Endothelial cell of umbilical vein (primary cell): ENCODE results near the gene VIPR2. TPM values are rescaled to one million over a fixed set of nuclear protein-coding genes. Genes with fewer than 3 reads are reported as not detected.

Source experiments
- BruUV-seq: library from RNA; stranded (reverse); fragments of 400-500 nt; replicated peaks from 2 replicates; lab custom pipeline; 2021; lab: Mats Ljungman, UMichigan
- CTCF ChIA-PET: fragments of 300-600, 350-600 bp; sonication (Branson Sonifier 250); formaldehyde crosslinking; loops from one replicate; lab custom pipeline; 2021; ENCODE audit warnings: antibody characterized with exemption, inconsistent platforms; lab: Charles Lee
- POLR2A ChIA-PET: fragments of 300-600, 350-600 bp; sonication (Branson Sonifier 250); formaldehyde crosslinking; loops from one replicate; lab custom pipeline; 2021; ENCODE audit warnings: antibody characterized with exemption, inconsistent platforms; lab: Charles Lee
- DNase-seq: peaks from one replicate; pipeline ENCODE4 v3.0.0-alpha.2; 2011; ENCODE audit warnings: low read depth, low spot score
- FAIRE-seq: peaks from 2 replicates; lab custom pipeline; 2011; peaks lifted over from hg19 to GRCh38; lab: Jason Lieb, UNC
- H2AFZ ChIP-seq: 2 replicates; pipeline ENCODE4 v1.6.0; 2012; ENCODE audit warnings: low read depth, low read length, control low read depth, inconsistent platforms
- H3K27ac ChIP-seq: 2 replicates; pipeline ENCODE4 v1.5.1; 2011; ENCODE audit warnings: low read depth, mild to moderate bottlenecking, control low read depth, low read length, moderate library complexity; ENCODE audit not compliant: insufficient read depth
- H3K27me3 ChIP-seq, 2 experiments: 2 replicates each; pipeline versions ENCODE4 v1.6.0 to v1.6.1; 2011; ENCODE audit warnings: low read length in 2 of 2, mixed read lengths in 1 of 2; ENCODE audit not compliant: control insufficient read depth in 2 of 2, insufficient read depth in 2 of 2
- H3K36me3 ChIP-seq, 2 experiments: 2 replicates in 1 of 2; 3 replicates in 1 of 2; pipeline ENCODE4 v1.5.1; 2011; ENCODE audit warnings: low read length in 2 of 2, mild to moderate bottlenecking in 1 of 2, moderate library complexity in 1 of 2; ENCODE audit not compliant: control insufficient read depth in 2 of 2, insufficient read depth in 2 of 2; ENCODE audit errors: extremely low read depth in 1 of 2
- H3K4me1 ChIP-seq: 3 replicates; pipeline ENCODE4 v1.5.1; 2011; ENCODE audit warnings: mild to moderate bottlenecking, low read length; ENCODE audit not compliant: control insufficient read depth, insufficient read depth; ENCODE audit errors: extremely low read depth
- H3K4me2 ChIP-seq: 2 replicates; pipeline ENCODE4 v1.6.1; 2011; ENCODE audit warnings: low read length, control low read depth, mixed read lengths; ENCODE audit not compliant: insufficient read depth
- H3K4me3 ChIP-seq, 3 experiments: fragments of 200-600 bp in 1 of 3; sonication (generic), shearing (Covaris generic) in 1 of 3; replicated peaks in 1 of 3; 2 replicates each; pipeline ENCODE4 v1.5.1; 2011 to 2016; ENCODE audit warnings: control low read depth in 3 of 3, low read length in 3 of 3, mild to moderate bottlenecking in 2 of 3, inconsistent platforms in 1 of 3, low read depth in 1 of 3, moderate library complexity in 1 of 3; ENCODE audit not compliant: insufficient read depth in 1 of 3
- H3K79me2 ChIP-seq: 2 replicates; pipeline ENCODE4 v1.6.0; 2012; ENCODE audit warnings: low read length, inconsistent platforms; ENCODE audit not compliant: control insufficient read depth, insufficient read depth
- H3K9ac ChIP-seq: replicated peaks from 2 replicates; pipeline ENCODE3; 2011; ENCODE audit warnings: low read length, control low read depth; ENCODE audit not compliant: insufficient read depth; ENCODE audit errors: extremely low read depth
- H3K9me1 ChIP-seq: replicated peaks from 3 replicates; pipeline ENCODE4 v1.6.0; 2011; ENCODE audit warnings: mild to moderate bottlenecking, low read length; ENCODE audit not compliant: control insufficient read depth, insufficient read depth; ENCODE audit errors: extremely low read depth
- H3K9me3 ChIP-seq: replicated peaks from 2 replicates; pipeline ENCODE4 v1.5.1; 2012; ENCODE audit warnings: low read length, inconsistent platforms; ENCODE audit not compliant: control insufficient read depth, insufficient read depth
- H4K20me1 ChIP-seq: replicated peaks from 2 replicates; pipeline ENCODE3; 2011; ENCODE audit warnings: mild to moderate bottlenecking, low read length; ENCODE audit not compliant: control insufficient read depth, insufficient read depth; ENCODE audit errors: extremely low read depth
- CTCF ChIP-seq, 2 donors: IDR thresholded peaks; 1 replicate in 1 of 2; 2 replicates in 1 of 2; pipeline ENCODE4 v1.5.1; 2011; ENCODE audit warnings: low read length in 2 of 2, mild to moderate bottlenecking in 2 of 2, moderate library complexity in 2 of 2, control low read depth in 1 of 2, inconsistent platforms in 1 of 2, low read depth in 1 of 2; ENCODE audit not compliant: insufficient read depth in 1 of 2; ENCODE audit errors: extremely low read depth in 1 of 2
- EZH2 ChIP-seq: IDR thresholded peaks from 2 replicates; pipeline ENCODE4 v1.6.1; 2012; ENCODE audit warnings: borderline replicate concordance, low read depth, mild to moderate bottlenecking, moderate library complexity, low read length, inconsistent platforms; ENCODE audit not compliant: severe bottlenecking
- FOS ChIP-seq: IDR thresholded peaks from 2 replicates; pipeline ENCODE4 v1.6.1; 2011; ENCODE audit warnings: mild to moderate bottlenecking, low read length, moderate library complexity, borderline replicate concordance; ENCODE audit not compliant: insufficient read depth
- GATA2 ChIP-seq: IDR thresholded peaks from 2 replicates; pipeline ENCODE4 v1.7.0; 2011; ENCODE audit warnings: low read depth, mild to moderate bottlenecking, moderate library complexity, mixed read lengths, low read length; ENCODE audit not compliant: insufficient read length, insufficient read depth
- JUN ChIP-seq: IDR thresholded peaks from 2 replicates; pipeline ENCODE4 v1.6.1; 2011; ENCODE audit warnings: borderline replicate concordance, low read depth; ENCODE audit not compliant: insufficient read length, insufficient read depth
- MAX ChIP-seq: IDR thresholded peaks from 2 replicates; pipeline ENCODE4 v1.6.1; 2011; ENCODE audit not compliant: insufficient read depth, insufficient read length
- MYC ChIP-seq: IDR thresholded peaks from one replicate; pipeline ENCODE4 v1.6.1; 2011; ENCODE audit warnings: mild to moderate bottlenecking, low read depth, low read length
- POLR2A ChIP-seq: IDR thresholded peaks from 2 replicates; pipeline ENCODE4 v1.6.1; 2012; ENCODE audit warnings: low read depth, mild to moderate bottlenecking, control low read depth, low read length
- POLR2AphosphoS5 ChIP-seq: IDR thresholded peaks from 2 replicates; pipeline ENCODE4 v1.6.1; 2012; ENCODE audit warnings: low read depth, mild to moderate bottlenecking, control low read depth, low read length, moderate library complexity; ENCODE audit not compliant: insufficient read depth
- dilution Hi-C: fragments of 300-500 bp; cut with MboI; formaldehyde crosslinking; loops from one replicate; pipeline ENCODE4 v1.15.0; 2019; ENCODE audit warnings: low sequenced_read_pairs; ENCODE audit not compliant: extremely low pct_ligation_motif_present
- intact Hi-C: fragments of 100-400 bp; cut with micrococcal nuclease; formaldehyde crosslinking; loops from one replicate; pipeline ENCODE4 v1.10.0; 2022
- polyA plus RNA-seq, 4 experiments: library from polyadenylated mRNA; depleted of rRNA in 3 of 4; stranded (reverse) in 3 of 4; unstranded in 1 of 4; fragments of >200 nt; gene quantifications; 2 replicates each; pipeline versions ENCODE4 v1.2.1 to v1.2.3, GENCODE V29; 2011 to 2012; ENCODE audit warnings: missing spikeins in 1 of 4
- total RNA-seq: library from RNA; stranded (reverse); gene quantifications from 2 replicates; pipeline ENCODE4 v1.2.3, GENCODE V29; 2021

VIPR2 gene
- total and polyA plus RNA-seq, 2 donors (not counting 3 experiments of a cell fraction or from before 2014, with no cell fraction given): not detected

- Histone ChIP-seq H4K20me1 (no peaks in the 10 kb centered on the region), H2AFZ (no peak overlapping the region), H3K9ac (no peak overlapping the region), H3K27me3 (no peaks in the 10 kb centered on the region), H3K27ac (no peak overlapping the region), H3K79me2 (no peaks in the 10 kb centered on the region), H3K4me3 (no peak overlapping the region), H3K9me3 (no peaks in the 10 kb centered on the region), H3K4me2 (no peak overlapping the region), H3K36me3 (no peaks in the 10 kb centered on the region), H3K4me1 (peaks cover 3% of the 10 kb centered on the region), H3K9me1 (no peaks in the 10 kb centered on the region)
- FAIRE-seq: no peak
- intact Hi-C loops (no loop called here), dilution Hi-C loops (no loop called here)
- no TSS peak for BruUV-seq
- no peak for TF ChIP-seq EZH2
- no peak for TF ChIP-seq CTCF (IDR thresholded peaks at IDR 0.05; ENCODE audit: extremely low read depth in 1 of 2, insufficient read depth in 1 of 2, low read depth in 1 of 2, low read length in 2 of 2)
- no peak for TF ChIP-seq POLR2A
- TF ChIP-seq FOS: no peak
- TF ChIP-seq MYC: no peak
- no peak for TF ChIP-seq POLR2AphosphoS5
- no peak for TF ChIP-seq JUN
- TF ChIP-seq GATA2: no peak
- no peak for TF ChIP-seq MAX
- POLR2A ChIA-PET: no interaction called here
- CTCF ChIA-PET: no interaction called here
- no peak for DNase-seq
Observed at GRCh38 chr7:159026271-159027055, 118.2 kb downstream of the VIPR2 start.
